Body of pancreas (tissue), 4 donors: ENCODE results near the gene HTR3A.

Experiments
- CTCF ChIP-seq, 7 experiments: fragments of 450-650 bp in 4 of 7; fragments of 200-600 bp in 3 of 7; sonication (generic) in 3 of 7; IDR thresholded peaks; one replicate each; pipeline ENCODE4 v1.5.1; 2016 to 2019; ENCODE audit warnings: antibody characterized with exemption in 7 of 7
- POLR2A ChIP-seq, 3 donors: fragments of 450-650 bp; IDR thresholded peaks; one replicate each; pipeline ENCODE4 v1.6.1; 2016; ENCODE audit warnings: antibody characterized with exemption in 3 of 3, mild to moderate bottlenecking in 2 of 3

DNA sequence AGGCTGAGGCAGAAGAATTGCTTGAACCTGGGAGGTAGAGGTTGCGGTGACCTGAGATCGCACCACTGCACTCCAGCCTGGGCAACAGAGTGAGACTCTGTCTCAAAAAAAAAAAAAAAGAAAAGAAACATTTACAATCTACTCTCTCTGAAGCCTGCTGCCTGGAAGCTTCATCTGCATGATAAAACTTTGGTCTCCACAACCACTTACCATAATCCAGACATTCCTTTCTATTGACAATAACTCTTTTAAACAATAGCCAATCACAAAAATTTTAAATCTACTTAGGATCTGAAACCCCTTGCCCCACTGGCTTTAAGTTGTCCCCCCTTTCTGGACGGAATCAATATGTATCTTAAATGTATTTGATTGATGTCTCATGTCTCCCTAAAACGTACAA lies 25.0 kb upstream of the HTR3A start:
- TF ChIP-seq CTCF (IDR thresholded peaks at IDR 0.05) (no peak), POLR2A (IDR thresholded peaks at IDR 0.05) (no peak)
